GM19397 (cell line): ENCODE measurements around the gene PLA2G4E.
A peak's percentile ranks its signal among the peaks of the same experiment; 100 is the strongest.

Experiments used
- ATAC-seq: cut with Tn5 transposase; IDR thresholded peaks from one replicate; pipeline ENCODE4 v1.9.1; 2021; ENCODE audit warnings: mild to moderate bottlenecking, moderate library complexity; ENCODE audit not compliant: unreplicated experiment

The PLA2G4E gene

DNA sequence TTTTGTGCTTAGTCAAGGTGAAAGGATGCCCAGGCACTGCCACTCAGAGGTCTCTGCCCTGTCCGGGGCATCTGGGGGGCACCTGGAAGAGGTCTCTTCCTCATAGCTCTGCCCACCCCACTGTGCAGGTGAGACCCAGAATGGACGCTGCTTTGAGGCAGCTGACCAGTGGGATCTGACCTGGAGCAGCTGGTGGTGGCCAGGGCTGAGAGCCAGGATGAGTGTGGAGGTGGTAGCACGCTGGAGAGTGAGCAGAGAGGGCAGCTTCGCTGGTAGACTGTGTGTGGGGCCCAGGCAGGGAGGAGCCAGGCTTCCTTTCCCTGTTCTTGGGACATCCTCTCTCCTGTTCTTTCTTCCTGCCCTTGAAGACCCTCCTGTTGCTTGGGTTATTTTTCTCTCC is 32.2 kb upstream of the PLA2G4E start:
- ATAC-seq, result no peak

DNA sequence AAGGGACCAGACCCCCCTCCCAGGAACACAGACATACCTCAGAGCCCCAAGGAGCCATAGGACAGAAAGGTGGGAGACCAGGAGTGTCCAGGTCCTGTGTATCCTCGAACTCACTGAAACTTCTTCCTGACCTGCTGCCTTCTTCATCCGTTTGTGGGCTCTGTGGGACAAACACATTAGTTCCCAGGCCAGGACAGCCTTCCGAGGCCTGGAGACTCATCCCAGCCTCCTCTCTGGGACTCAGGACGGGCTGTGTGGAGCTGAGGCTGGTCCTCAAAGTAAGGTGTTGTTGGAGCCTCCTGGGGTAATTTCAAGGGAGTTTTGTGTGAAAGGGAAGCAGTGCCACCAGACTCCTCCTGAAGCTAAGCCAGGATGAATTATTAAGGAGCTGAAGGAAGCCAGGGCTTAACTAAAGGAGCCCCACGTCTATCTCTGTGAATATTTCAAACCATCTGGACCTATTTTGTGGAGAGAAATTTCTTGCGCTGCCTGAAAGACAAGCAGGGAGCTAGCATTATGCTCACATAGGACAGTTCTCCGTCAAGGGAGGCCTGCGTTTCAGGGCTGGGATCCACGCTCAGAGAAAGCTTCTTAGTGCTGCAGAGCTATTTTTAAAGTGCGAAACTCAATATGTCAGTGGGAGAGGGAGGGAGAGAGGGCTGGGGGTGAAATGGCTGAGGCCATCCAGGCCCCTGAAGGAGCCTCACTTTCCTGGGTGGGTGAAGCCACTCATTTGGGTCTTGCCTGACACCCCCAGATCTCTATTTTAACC is 29.8 kb upstream of the PLA2G4E start:
- ATAC-seq, result no peak

DNA sequence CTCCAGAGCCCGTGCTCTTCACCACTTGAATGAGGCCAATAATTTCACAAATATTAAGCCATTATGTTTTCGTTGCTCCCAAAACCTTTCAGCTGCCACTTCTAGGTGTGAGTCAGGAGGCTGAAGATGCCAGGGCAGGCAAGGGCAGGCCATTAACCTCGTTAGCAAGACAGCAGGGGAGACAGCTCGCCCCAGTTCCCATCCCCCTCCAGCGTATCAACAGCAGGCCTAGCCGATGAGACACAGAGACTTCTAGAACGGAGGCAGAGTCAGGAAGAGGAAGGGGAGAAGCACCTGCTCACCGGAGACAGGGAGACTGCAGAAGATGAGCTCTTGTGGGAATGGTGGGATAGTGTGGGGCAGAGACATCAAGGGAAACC is 28.0 kb upstream of the PLA2G4E start:
- no peak for ATAC-seq

DNA sequence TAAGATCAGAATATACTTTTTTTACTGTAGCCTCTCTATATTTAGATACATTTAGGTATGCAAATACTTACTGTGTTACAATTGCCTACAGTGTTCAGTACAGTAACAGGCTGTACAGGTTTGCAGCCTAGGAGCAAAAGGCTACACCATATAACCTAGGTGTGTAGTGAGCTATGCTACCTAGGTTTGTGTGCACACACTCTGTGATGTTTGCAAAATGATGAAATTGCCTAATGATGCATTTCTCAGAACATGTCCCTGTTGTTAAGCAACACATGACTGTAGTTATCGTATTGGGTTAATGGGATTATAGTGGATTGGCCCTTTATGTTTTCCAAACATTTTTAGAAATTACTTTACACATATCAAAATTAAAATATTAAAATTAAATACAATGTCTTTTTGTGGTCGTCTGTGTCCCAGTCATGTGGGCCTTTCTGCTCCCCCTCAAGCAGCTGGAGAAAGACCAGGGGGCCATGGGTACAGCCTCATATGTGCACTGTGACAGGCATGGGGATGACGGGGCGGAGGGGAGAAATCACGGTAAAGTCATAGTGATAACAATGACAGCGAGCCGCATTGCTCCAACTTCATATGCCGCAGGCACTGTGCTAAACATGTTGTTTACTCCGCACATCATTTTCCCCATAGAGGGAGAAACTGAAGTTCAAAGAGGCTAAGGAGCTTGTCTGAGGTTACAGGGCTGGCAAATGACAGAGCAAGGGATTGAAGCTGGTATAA is 27.4 kb upstream of the PLA2G4E start:
- no peak for ATAC-seq

DNA sequence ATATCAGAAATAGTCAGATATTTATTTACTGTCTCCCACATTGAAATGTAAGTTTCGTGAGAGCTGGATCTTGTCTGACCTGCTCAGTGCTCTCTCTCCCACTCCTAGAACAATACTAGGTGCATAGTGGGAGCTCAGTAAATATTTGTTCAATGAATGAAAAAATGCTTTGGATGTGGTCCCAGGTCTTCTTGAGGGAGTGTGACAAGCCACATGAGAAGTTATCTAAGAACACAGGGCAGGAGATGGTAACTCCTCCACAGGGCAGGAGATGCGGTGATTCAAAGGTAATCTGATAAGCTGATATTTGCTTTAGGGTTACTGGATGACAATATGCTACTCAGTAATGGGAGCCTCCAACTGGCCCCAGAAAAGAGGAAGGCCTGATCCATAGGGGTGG is 25.8 kb upstream of the PLA2G4E start:
- ATAC-seq, result no peak

DNA sequence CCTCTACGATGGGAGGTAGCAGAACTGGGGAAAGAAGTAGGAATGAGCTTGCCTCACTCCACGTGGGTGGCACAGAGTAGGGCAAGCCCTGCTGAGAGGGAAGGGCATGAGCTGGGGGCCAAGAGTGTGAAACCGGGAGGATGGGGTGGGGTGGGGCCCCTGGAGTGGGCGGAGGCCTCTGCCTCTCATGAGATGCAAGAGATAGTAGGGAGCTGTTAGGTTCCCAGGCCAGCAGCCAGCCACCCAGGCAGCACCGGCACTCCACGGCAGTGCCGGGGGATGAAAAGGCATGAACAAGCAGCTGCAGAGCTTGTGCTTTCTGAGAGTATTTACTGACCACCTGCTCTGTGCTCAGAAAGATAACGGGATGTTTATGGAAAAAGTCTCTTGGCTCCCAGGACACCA is 24.4 kb upstream of the PLA2G4E start:
- no peak for ATAC-seq

DNA sequence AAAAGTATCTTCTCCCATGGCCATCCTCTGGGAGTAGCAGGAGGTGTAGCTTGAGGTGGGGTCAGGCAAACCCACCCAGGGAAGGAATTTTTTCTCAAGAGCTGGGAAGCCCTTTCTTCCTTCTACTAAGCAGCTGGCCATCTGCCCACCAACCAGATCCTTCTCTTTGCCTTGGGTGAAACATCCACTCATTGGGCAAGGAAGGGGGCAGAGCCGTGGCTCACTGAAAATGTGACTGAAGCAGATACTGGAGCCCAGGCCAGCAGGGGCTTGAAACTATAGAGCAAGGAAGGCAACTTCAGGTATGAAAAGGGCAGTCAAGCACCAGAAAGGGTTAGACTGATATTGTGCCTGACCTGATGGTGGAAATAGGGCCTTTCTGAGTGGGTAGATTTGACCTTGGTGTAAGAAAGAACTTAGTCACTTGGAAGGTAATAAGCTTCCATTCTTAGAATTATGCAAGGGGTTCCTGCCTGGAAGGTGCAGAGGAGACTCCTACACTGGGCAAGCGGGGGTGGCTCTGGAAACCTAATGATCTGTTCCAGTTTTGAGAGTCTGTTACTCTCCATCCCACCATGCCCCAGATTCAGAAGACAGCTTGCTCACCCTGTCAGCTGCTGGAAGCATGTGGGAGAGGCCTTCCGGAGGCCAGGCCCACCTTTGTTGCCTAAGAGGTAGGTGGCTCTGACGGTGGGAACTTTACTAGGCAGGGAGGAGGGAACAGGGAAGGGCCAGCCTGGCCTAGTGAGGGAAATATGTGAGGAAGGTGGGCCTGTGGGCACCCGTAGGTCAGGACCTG is 22.0 kb upstream of the PLA2G4E start:
- ATAC-seq, result no peak

DNA sequence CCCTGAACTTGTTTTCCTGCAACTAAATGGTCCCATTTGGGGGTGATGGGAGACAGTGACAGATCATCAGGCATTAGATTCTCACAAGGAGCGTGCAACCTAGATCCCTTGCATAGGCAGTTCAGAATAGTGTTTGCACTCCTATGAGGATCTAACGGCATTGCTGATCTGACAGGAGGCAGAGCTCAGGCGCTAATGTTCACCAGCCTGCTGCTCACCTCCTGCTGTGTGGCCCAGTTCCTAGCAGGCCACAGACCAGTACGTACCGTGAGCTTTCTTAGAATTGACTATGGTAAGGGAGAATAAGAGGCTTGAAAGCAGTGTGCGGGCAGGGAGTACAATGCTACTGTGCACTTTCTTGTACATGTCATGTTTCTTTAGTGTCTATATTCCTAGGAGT is 17.6 kb upstream of the PLA2G4E start:
- no peak for ATAC-seq

DNA sequence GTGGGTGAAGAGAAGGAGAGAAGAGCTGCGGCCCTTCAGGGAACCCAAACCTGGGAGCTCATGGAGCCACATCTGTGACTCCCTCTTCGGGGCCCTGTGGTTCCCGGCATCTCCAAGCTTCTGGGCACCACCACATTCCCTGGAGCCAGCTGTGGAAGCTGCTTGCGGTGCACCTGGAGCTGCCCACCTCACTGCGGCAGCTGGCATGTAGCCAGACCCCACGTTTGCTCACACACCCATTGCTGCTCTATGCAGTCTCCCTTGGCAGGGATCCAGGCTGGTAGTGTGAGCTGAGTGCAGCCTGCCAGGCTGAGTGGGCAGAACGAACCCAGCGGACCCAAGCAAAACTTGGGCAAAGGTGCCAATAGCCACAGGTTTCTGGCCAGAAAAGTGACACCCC is 16.8 kb upstream of the PLA2G4E start:
- no peak for ATAC-seq

DNA sequence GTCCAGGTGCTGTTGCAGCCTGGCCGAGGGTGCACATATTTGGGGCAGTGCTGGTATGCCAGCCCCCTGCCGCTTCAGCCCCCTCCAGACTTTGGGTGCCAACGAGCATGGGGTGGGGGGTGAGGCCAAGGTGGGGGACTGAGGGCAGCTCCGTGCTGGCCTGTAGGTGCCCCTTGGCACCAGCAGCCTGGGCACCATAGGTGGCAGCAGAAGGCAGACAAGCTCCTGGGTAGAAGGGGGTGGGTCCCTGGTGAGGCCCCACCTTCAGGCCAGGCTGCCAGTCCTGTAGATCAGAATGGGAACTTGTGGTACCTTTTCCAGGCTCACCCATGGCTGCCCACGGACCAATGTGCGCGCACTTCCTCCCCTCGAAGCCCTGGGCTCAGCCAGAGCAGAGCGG is 16.1 kb upstream of the PLA2G4E start:
- no peak for ATAC-seq

DNA sequence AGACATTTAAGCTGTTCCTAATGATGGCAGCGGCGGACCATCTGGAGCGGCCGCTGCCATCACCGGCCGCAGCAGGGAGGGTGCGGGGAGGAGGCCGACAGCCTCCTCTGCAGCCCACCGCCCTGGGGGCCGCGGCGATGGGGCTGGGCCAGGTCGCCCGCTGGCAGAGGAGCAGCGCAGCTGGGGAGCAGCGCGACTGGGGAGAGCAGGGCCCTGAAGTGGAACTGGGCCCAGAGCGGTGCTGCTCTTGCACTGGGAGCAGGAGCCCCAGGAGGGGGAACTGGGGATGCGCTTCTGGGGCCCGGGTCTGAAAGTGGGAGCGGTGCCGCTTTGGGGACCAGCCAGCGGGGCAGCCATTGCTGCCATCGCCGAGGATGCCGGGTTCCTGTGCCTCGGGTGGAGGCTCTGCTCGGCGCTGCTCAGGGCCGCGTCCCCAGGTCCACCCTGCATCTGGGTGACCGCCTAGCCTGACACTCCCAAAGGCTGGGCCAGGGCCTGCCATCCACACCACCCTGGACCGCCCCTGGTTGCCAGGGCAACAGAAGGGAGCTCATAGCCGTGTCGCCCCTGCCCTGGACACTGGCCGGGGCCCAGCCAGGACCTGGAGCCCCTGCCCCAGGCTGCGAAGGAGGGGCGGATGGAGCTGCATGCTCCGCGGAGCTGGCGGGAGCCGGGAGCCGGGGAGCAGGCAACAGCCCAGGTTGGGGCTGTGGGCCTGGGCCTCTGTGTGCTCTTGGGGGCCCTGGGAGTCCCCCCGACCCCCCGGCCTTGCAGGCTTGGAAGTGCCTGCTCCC is 15.5 kb upstream of the PLA2G4E start:
- ATAC-seq, result no peak

DNA sequence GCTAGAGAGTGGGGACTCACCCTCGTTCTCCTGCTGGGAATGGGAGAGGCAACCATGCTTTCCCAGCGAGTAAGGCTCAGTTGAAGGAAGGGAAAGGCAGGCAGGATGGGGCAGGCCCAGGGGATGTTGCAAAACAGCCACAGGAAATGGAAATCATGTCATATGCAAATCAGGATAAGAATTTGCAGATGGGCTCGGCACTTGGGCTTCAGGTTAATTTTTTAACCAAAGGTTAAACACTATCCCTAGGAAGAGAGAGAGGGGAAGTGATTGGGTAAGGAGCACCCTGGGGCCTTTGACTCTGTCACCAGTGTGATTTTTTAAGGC is 14.6 kb upstream of the PLA2G4E start:
- peak; percentile 78 for ATAC-seq

DNA sequence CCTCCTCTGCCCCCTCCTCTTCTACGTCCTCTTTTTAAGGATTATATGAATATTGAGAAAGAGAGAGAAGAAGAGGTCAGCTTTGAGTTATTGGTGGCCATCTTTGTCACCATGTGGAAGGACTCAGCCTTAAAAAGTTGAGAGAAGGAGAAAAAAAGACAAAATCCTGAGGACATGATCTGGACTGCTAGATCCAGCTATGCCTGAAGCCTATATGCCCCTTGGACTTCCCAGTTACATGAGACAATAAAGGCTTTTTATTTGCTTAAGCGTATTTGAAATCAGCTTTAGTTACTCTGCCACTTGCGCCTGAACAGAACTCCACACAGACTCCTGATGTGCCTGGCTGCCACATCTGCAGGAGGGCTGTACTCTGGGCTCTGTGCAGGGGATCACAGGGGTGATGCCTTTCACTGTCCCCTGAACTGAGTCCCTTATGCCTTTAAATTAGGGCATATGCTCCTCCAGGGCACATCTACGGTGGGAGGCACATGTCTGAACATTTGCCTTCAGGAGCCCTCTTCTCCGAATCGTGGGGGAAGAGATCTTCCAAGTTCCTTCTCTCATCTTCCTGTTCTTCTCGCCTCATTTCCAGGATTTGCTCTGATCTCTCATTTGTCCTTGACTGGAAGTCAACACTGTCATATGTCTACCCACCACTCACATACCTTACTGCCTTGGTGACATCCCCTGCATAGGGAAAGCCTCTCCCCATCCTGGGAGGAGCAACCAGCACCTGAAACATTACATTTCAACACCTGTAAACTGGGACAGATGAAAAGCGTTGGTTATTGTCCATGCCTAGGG is 14.0 kb upstream of the PLA2G4E start:
- ATAC-seq, result peak; percentile 25

DNA sequence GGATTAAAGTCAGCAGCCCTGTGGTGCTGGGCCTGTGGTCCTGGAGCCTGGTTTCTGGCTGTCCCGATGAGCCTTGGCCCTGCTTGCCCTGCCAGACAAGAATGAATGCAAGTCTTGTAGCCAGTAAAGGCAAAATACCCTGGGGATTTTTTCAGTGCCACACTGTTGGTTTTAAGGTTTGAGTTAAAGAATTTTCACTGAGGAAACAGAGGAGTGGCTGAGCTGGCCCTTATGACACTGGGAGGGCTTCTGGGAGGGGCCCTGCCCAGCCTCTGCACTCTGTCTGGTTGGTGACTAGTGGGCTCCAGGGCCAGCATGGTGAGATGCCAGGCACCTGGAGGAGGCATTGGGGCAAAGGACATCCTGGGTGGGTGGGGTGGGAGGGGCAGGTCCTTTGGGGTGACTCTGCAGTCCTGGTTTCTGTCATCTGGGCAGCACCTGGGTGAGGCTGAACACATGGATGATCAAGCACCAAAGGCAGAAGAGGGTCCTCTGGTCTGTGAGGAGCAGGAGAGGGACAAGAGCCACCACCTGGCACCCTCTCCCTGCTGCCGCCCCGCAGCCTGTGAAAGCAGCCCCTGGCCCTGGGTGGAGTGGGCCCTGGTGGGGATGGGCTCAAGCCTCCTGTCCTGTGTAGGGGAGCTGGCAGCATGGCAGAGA is 12.5 kb upstream of the PLA2G4E start:
- ATAC-seq, result no peak

DNA sequence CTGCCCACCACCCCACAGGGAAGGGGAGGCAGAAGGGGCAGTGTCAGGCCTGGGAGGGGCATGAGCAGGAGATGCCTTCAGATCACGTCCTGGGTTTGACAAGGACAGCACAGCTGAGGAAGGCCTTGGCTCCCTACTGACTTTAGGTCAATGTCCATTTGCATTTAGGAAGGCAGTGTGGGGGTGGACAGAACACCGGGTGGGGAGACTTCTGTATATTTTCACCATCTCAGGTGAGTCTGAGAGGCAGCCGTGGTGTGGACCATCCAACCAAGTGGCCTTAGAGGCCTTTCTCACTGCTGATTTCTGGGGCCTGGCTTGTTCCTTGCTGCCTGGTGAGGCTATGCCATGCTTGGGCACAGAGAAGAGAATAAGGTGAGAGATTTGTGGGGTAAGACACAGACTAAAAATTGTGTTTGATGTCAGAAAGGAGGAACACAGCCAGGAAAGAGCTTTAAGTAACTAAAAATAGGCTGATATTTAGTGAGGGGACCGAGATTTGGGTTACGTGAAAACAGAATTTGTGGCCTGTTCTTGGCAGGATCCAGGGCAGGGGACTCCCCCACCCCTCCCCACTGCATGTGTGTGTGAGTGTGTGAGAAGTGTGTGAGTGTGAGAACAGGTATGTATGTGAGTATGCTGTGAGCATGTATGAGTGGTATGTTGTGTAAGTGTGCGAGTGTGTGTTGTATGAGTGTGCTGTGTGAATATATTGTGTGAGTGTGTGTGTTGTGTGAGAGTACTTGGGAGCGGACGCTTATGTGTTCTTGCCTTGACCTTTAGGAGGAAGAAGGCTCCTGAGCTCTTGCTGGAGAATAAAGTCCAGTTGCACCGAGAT is 11.8 kb upstream of the PLA2G4E start:
- no peak for ATAC-seq

DNA sequence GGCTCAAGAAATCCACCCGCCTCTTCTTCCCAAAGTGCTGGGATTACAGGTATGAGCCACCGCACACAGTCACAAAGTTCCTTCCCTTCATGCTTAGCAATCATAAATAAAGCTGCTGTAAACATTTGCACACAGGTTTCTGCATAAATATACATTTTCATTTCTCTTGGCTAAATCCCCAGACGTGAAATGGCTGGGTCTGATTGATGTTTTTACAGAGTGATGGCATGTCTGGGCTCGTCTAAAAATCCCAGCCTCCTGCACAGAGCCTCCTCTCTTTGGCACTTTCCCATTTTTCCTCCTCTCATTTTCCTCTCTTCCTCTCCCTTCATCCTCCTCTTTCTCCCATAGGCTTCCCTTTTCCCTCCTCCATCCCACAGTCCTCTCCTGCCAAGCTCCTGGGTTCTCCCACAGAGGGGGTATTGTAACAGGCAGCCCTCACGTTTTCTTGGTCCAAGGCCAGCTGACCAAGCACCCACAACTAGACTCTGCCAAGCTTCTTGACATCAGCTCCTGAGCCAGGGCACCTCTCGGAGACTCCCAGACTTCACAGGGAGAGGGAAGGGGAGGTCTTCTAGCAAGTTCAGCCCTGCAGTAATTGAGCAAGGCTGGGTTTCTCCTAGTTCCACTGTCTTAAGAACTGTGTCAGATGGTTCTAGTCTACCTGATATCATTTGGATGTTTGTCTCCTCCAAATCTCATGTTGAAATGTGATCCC is 10.5 kb upstream of the PLA2G4E start:
- no peak for ATAC-seq

DNA sequence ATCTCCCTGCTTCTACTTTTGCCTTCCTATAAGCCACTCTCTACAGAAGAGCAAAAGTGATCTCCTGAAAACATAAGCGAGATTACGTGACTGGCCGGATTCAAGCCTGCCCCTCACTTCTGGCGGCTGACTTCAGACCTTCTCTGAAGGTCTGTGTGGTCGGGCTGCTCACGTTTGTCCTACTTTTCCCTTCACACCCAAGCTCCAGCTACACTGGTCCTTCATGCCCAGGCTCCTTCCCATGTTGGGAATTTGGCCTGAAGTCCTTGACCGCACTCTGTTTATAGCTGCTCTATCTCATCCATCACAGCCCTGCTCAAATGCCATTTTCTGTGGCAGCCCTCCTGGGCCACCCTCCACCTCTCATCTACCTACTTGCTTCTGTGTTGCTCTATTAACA is 6.7 kb upstream of the PLA2G4E start:
- ATAC-seq, result no peak

DNA sequence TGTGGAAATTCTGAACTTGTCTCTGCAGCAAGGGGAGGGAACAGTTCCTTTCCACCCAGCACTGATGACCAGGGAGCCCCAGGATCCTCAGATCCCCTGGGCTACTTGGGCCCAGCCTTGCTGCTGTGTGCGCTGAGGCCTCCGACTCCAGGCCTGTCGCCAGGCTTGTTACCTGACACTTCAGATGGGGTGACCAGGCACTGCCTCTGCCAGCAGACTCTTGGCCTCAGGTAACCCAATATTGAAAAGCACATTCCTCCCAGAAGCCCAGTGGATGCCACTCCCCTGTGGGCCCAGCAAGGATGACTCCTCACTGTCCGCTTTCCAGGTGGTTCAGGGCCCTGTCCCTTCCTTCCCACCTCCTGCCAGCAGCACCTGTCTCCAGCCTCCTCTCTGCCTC is 3.5 kb upstream of the PLA2G4E start:
- ATAC-seq, result no peak
